Panc1 (cell line): Measurements from ENCODE around the gene GPX3. TPM values are rescaled to one million over a fixed set of nuclear protein-coding genes. Genes with fewer than 3 reads are reported as not detected.

Experiments used
- ATAC-seq: fragments of 200-7000 bp; cut with Tn5 transposase; 2 replicates; pipeline ENCODE4 v1.9.1; 2020; ENCODE audit warnings: mild to moderate bottlenecking, moderate library complexity
- BruUV-seq: library from RNA; stranded (reverse); fragments of 400-500 nt; replicated peaks from 2 replicates; lab custom pipeline; 2021; lab: Mats Ljungman, UMichigan
- CTCF ChIA-PET: fragments of 300-600 bp; sonication (Branson Sonifier 250); formaldehyde crosslinking; loops from one replicate; lab custom pipeline; 2022; ENCODE audit warnings: antibody characterized with exemption; lab: Charles Lee
- POLR2A ChIA-PET: fragments of 300-600 bp; sonication (Branson Sonifier 250); formaldehyde crosslinking; loops from one replicate; lab custom pipeline; 2022; ENCODE audit warnings: antibody characterized with exemption; lab: Charles Lee
- DNase-seq: peaks from one replicate; pipeline ENCODE4 v3.0.0-alpha.2; 2010; ENCODE audit warnings: low read depth, low spot score
- H3K27ac ChIP-seq: 2 replicates; pipeline ENCODE4 v1.5.1; 2011; ENCODE audit warnings: mild to moderate bottlenecking, low read length, inconsistent platforms
- H3K27me3 ChIP-seq: fragments of 200-500 bp; sonication (Bioruptor generic); 2 replicates; pipeline ENCODE4 v1.6.0; 2014; ENCODE audit warnings: low read length, inconsistent platforms; ENCODE audit not compliant: control insufficient read depth, insufficient read depth
- H3K36me3 ChIP-seq: fragments of 200-500 bp; sonication (Bioruptor generic); 2 replicates; pipeline ENCODE4 v1.5.1; 2014; ENCODE audit warnings: inconsistent platforms, mild to moderate bottlenecking, low read length, moderate library complexity; ENCODE audit not compliant: control insufficient read depth, insufficient read depth
- H3K4me1 ChIP-seq: 2 replicates; pipeline ENCODE4 v1.5.1; 2011; ENCODE audit warnings: inconsistent platforms, mild to moderate bottlenecking, low read length, moderate library complexity; ENCODE audit not compliant: control insufficient read depth, insufficient read depth
- H3K4me3 ChIP-seq, 2 experiments: 2 replicates each; pipeline ENCODE4 v1.5.1; 2011 to 2012; ENCODE audit warnings: low read depth in 2 of 2, low read length in 2 of 2, mild to moderate bottlenecking in 2 of 2, inconsistent platforms in 1 of 2, moderate library complexity in 1 of 2
- H3K9me3 ChIP-seq: fragments of 200-500 bp; sonication (Bioruptor generic); 2 replicates; pipeline ENCODE4 v1.5.1; 2014; ENCODE audit warnings: low read depth, mild to moderate bottlenecking, inconsistent platforms, low read length, moderate library complexity; ENCODE audit not compliant: control insufficient read depth, insufficient read depth
- POLR2AphosphoS5 ChIP-seq: IDR thresholded peaks from 2 replicates; pipeline ENCODE4 v1.6.1; 2012; ENCODE audit warnings: mild to moderate bottlenecking, low read depth, low read length, moderate library complexity
- REST ChIP-seq, 2 experiments: IDR thresholded peaks; 2 replicates each; pipeline ENCODE4 v1.6.1; 2011 to 2012; ENCODE audit warnings: low read depth in 2 of 2, control low read depth in 1 of 2, low read length in 1 of 2, mild to moderate bottlenecking in 1 of 2, moderate library complexity in 1 of 2; ENCODE audit not compliant: insufficient read depth in 1 of 2
- SIN3A ChIP-seq: IDR thresholded peaks from 2 replicates; pipeline ENCODE4 v1.6.1; 2012; ENCODE audit warnings: low read depth, mild to moderate bottlenecking, low read length, moderate library complexity, borderline replicate concordance; ENCODE audit not compliant: insufficient read depth
- TCF7L2 ChIP-seq: IDR thresholded peaks from 2 replicates; pipeline ENCODE4 v1.6.1; 2011; ENCODE audit warnings: mild to moderate bottlenecking, low read depth, low read length, inconsistent platforms
- in situ Hi-C: cut with HindIII; loops from 2 replicates; pipeline ENCODE4 v1.10.0; 2016; ENCODE audit warnings: low sequenced_read_pairs, low pct_unique_long_range_greater_than_20kb
- intact Hi-C: fragments of 100-400 bp; cut with micrococcal nuclease; formaldehyde crosslinking; loops from one replicate; pipeline ENCODE4 v1.10.0; 2022; ENCODE audit not compliant: unreplicated experiment
- total RNA-seq: library from RNA; stranded (reverse); gene quantifications from one replicate; pipeline ENCODE4 v1.2.1, GENCODE V29; 2021; ENCODE audit not compliant: unreplicated experiment
- TF ChIP-seq, protein P1 (sequence below): fragments of 450-650 bp; IDR thresholded peaks from 2 replicates; pipeline ENCODE4 v1.5.1; 2017; ENCODE audit warnings: mild to moderate bottlenecking

The GPX3 gene
- total RNA-seq, 1 experiment from 2014 or later = 8.5 TPM

GRCh38 chr5:150993826-150994412, 26.5 kb upstream of the GPX3 start:
- H3K4me3 ChIP-seq = no peak overlapping the region
- in situ Hi-C loops = no loop called here
- 0 out of 2 replicates have a peak, but pooled peaks cover 3% of the 10 kb centered on the region for H3K9me3 ChIP-seq
- CTCF ChIA-PET = no interaction called here
- H3K4me1 ChIP-seq = no peaks in the 10 kb centered on the region
- POLR2A ChIA-PET = interaction anchor here (0.7 kb wide), 1 partner anchor 105 kb away, joined by 5 read pairs; no protein-coding TSS in a partner anchor
- no TSS peak for BruUV-seq
- TF ChIP-seq REST (IDR thresholded peaks at IDR 0.05; ENCODE audit: insufficient read depth in 1 of 2, low read depth in 2 of 2, low read length in 1 of 2) (no peak), SIN3A (no peak), POLR2AphosphoS5 (no peak), TCF7L2 (no peak)
- TF ChIP-seq, protein P1, sequence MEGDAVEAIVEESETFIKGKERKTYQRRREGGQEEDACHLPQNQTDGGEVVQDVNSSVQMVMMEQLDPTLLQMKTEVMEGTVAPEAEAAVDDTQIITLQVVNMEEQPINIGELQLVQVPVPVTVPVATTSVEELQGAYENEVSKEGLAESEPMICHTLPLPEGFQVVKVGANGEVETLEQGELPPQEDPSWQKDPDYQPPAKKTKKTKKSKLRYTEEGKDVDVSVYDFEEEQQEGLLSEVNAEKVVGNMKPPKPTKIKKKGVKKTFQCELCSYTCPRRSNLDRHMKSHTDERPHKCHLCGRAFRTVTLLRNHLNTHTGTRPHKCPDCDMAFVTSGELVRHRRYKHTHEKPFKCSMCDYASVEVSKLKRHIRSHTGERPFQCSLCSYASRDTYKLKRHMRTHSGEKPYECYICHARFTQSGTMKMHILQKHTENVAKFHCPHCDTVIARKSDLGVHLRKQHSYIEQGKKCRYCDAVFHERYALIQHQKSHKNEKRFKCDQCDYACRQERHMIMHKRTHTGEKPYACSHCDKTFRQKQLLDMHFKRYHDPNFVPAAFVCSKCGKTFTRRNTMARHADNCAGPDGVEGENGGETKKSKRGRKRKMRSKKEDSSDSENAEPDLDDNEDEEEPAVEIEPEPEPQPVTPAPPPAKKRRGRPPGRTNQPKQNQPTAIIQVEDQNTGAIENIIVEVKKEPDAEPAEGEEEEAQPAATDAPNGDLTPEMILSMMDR = no peak
- H3K27me3 ChIP-seq = no peaks in the 10 kb centered on the region
- intact Hi-C loops = no loop called here
- no peak overlapping the region for H3K27ac ChIP-seq
- DNase-seq = no peak
- ATAC-seq = no peak
- no peaks in the 10 kb centered on the region for H3K36me3 ChIP-seq

DNA sequence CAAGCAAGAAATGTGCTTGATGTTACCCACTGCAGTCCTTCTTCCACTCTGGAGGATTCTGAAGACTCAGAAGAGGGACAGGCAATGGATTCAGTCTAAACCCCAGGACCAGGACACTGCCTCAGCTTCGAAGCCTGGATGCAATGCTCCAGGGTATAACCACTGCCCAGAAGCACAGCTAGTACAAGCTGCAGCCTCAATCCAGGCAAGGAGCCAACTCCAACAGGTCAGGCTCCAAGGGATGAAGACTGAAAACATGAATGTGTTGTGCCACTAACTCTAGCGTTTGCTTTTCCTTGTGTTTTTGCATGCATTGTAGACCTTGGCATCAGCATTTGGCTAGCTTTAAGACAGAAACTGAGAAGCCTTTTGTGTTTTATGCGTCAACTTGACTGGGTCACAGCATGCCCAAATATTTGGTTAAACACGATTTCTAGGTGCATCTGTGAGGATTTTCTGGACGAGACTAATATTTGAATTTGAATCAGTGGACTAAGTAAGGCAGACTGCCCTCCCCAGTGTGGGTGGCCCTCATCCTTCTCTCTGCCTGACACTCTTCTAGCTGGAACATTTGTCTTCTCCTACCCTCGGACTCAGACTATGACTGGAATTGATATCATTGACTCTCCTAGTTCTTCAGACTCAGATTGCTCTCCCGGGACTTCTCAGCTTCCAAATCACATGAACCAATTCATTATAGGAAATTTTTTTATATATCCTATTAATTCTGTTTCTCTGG, 20.5 kb upstream of the GPX3 start:
- BruUV-seq = no TSS peak
- TF ChIP-seq SIN3A = no peak
- no peak overlapping the region for H3K27ac ChIP-seq
- ATAC-seq (no peak; the same call in 1 of the 2 replicates), DNase-seq (no peak)
- H3K9me3 ChIP-seq = no peaks in the 10 kb centered on the region
- in situ Hi-C loops = no loop called here
- ChIA-PET CTCF (no interaction called here), POLR2A (no interaction called here)
- H3K36me3 ChIP-seq = no peaks in the 10 kb centered on the region
- no peak overlapping the region for H3K4me3 ChIP-seq
- no peaks in the 10 kb centered on the region for H3K4me1 ChIP-seq
- intact Hi-C loops = loop anchor here (5.0 kb wide), 1 partner anchor 162 kb away; no protein-coding TSS in a partner anchor
- H3K27me3 ChIP-seq = no peaks in the 10 kb centered on the region
